GM12873 (cell line): ENCODE results near the gene TTC24.

Experiments used
- CTCF ChIP-seq: IDR thresholded peaks from 2 replicates; pipeline ENCODE4 v1.5.1; 2012; ENCODE audit warnings: low read depth, mild to moderate bottlenecking, moderate library complexity, low read length, control low read depth; ENCODE audit not compliant: insufficient read depth; ENCODE audit errors: missing control alignments

The TTC24 gene

GRCh38 chr1:156571261-156571852 lies 8.2 kb upstream of the TTC24 start:
- TF ChIP-seq CTCF = no peak

GRCh38 chr1:156571919-156572662 lies 7.4 kb upstream of the TTC24 start, which contains the start of gene IQGAP3:
Gene IQGAP3 (minus strand): TSS chr1:156572565. CDS start chr1:156572529, 36 bp downstream.
- TF ChIP-seq CTCF = no peak

- no peak for TF ChIP-seq CTCF
These were observed 6.9 kb upstream of the TTC24 start for GRCh38 chr1:156572663-156573018.

- TF ChIP-seq CTCF = no peak
These were observed 5.4 kb upstream of the TTC24 start for GRCh38 chr1:156574039-156574633.

GRCh38 chr1:156577550-156577949 lies 2.0 kb upstream of the TTC24 start:
- no peak for TF ChIP-seq CTCF

GRCh38 chr1:156578055-156578454 lies 1.5 kb upstream of the TTC24 start:
- no peak for TF ChIP-seq CTCF

GRCh38 chr1:156581661-156582387 lies 2.3 kb downstream of the TTC24 start:
- TF ChIP-seq CTCF = no peak
